ENCODE measurements around the gene DUOXA2. TPM values are rescaled to one million over a fixed set of nuclear protein-coding genes. Genes with fewer than 3 reads are reported as not detected.

Gene DUOXA2
- total and polyA plus RNA-seq, 2 of the 4 experiments (the other 2 are of a cell fraction): not detected

DNA sequence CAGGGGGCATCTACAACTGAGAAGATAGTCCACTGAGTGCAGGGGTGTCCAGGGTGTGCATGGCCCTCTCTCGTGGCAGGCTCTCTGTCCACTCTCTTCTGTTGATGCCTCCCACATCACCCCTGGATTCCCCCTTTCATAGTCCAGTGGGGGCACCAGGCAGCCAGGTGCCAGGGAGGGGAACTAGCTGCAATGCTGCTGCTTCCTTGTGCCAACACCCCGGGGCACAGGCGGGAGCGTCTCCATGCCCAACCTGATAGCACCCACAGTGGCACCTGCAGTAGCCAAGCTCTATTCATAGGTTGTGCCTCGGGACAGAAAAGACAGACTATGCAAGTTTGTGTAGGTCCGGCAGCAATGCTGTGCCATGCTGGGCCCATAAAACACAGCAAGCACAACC, 11.9 kb upstream of the DUOXA2 start:
- H4K91ac ChIP-seq (ENCODE audit: insufficient read depth, low read depth, low read length): no peak overlapping the region
- ChIA-PET CTCF (no interaction called here), POLR2A (ENCODE audit: unreplicated experiment) (no interaction called here)
- no peak overlapping the region for H2AK5ac ChIP-seq (ENCODE audit: low read depth, low read length)
- no peak overlapping the region for H3K4ac ChIP-seq (ENCODE audit: low read depth, low read length)
- intact Hi-C loops (cut with micrococcal nuclease) (no loop called here), dilution Hi-C loops (cut with HindIII; ENCODE audit: low sequenced_read_pairs, unreplicated experiment) (no loop called here), in situ Hi-C loops (cut with MboI; ENCODE audit: low sequenced_read_pairs) (no loop called here)
- H3K4me2 ChIP-seq (ENCODE audit: low read depth, low read length): no peak overlapping the region
- 80% methylated on average over 4 of the region's 6 CpGs; no CpG with 5 or more reads in 1 of the 2 experiments for WGBS, 2 experiments (ENCODE audit: extremely low coverage in 2 of 2, insufficient read length in 1 of 2)
- DNase-seq (no peak), ATAC-seq (ENCODE audit: low read depth) (no peak)
- H4K5ac ChIP-seq (ENCODE audit: low read depth, low read length): no peak overlapping the region
- no peak overlapping the region for H3K4me3 ChIP-seq (ENCODE audit: insufficient read depth, low read depth, low read length)
- no peaks in the 10 kb centered on the region for H3K36me3 ChIP-seq (ENCODE audit: control insufficient read depth, insufficient read depth, low read length)
- no TSS peak for BruUV-seq (replicated peaks)
- H3K79me1 ChIP-seq (ENCODE audit: low read depth in 1 of 2, low read length in 2 of 2): no peaks in the 10 kb centered on the region
- H3K4me1 ChIP-seq (ENCODE audit: control insufficient read depth, insufficient read depth, low read length): no peaks in the 10 kb centered on the region
- no peak overlapping the region for H3K56ac ChIP-seq (ENCODE audit: extremely low read depth, insufficient read depth, low read length)
- no peak overlapping the region for H4K8ac ChIP-seq (ENCODE audit: low read depth in 2 of 2, low read length in 2 of 2)
- H3K27me3 ChIP-seq (ENCODE audit: control insufficient read depth, insufficient read depth, low read length): peaks cover 61% of the 10 kb centered on the region
- TF ChIP-seq RCOR1 (IDR thresholded peaks at IDR 0.05; ENCODE audit: insufficient replicate concordance, low read length) (no peak), NFE2L2 (IDR thresholded peaks at IDR 0.05; ENCODE audit: low read depth, low read length) (no peak), BHLHE40 (IDR thresholded peaks at IDR 0.05; ENCODE audit: low read depth, low read length) (no peak), RAD21 (IDR thresholded peaks at IDR 0.05; ENCODE audit: low read length) (no peak), RFX5 (IDR thresholded peaks at IDR 0.05; ENCODE audit: low read depth, low read length) (no peak), CHD1 (IDR thresholded peaks at IDR 0.05; ENCODE audit: low read depth, low read length) (no peak), SMC3 (IDR thresholded peaks at IDR 0.05; ENCODE audit: low read depth, low read length) (no peak), MAFK (IDR thresholded peaks at IDR 0.05; ENCODE audit: low read depth, low read length) (no peak), POLR2A (IDR thresholded peaks at IDR 0.05; ENCODE audit: low read depth, low read length) (no peak), MAZ (IDR thresholded peaks at IDR 0.05; ENCODE audit: borderline replicate concordance, low read depth, low read length) (no peak)
- TF ChIP-seq, protein P1, sequence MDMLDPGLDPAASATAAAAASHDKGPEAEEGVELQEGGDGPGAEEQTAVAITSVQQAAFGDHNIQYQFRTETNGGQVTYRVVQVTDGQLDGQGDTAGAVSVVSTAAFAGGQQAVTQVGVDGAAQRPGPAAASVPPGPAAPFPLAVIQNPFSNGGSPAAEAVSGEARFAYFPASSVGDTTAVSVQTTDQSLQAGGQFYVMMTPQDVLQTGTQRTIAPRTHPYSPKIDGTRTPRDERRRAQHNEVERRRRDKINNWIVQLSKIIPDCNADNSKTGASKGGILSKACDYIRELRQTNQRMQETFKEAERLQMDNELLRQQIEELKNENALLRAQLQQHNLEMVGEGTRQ (IDR thresholded peaks at IDR 0.05; ENCODE audit: low read depth, low read length): no peak
- TF ChIP-seq, protein P2, sequence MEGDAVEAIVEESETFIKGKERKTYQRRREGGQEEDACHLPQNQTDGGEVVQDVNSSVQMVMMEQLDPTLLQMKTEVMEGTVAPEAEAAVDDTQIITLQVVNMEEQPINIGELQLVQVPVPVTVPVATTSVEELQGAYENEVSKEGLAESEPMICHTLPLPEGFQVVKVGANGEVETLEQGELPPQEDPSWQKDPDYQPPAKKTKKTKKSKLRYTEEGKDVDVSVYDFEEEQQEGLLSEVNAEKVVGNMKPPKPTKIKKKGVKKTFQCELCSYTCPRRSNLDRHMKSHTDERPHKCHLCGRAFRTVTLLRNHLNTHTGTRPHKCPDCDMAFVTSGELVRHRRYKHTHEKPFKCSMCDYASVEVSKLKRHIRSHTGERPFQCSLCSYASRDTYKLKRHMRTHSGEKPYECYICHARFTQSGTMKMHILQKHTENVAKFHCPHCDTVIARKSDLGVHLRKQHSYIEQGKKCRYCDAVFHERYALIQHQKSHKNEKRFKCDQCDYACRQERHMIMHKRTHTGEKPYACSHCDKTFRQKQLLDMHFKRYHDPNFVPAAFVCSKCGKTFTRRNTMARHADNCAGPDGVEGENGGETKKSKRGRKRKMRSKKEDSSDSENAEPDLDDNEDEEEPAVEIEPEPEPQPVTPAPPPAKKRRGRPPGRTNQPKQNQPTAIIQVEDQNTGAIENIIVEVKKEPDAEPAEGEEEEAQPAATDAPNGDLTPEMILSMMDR (conservative IDR thresholded peaks at IDR 0.05; ENCODE audit: low read depth, low read length): no peak
- TF ChIP-seq, protein P3, sequence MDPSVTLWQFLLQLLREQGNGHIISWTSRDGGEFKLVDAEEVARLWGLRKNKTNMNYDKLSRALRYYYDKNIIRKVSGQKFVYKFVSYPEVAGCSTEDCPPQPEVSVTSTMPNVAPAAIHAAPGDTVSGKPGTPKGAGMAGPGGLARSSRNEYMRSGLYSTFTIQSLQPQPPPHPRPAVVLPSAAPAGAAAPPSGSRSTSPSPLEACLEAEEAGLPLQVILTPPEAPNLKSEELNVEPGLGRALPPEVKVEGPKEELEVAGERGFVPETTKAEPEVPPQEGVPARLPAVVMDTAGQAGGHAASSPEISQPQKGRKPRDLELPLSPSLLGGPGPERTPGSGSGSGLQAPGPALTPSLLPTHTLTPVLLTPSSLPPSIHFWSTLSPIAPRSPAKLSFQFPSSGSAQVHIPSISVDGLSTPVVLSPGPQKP (IDR thresholded peaks at IDR 0.05; ENCODE audit: borderline replicate concordance, low read depth, low read length): no peak
- no peak overlapping the region for H2AK9ac ChIP-seq (replicated peaks; ENCODE audit: low read depth, low read length, poor library complexity)
- no peak overlapping the region for H2BK120ac ChIP-seq (ENCODE audit: low read depth, low read length)
- no peak overlapping the region for H3K23ac ChIP-seq (ENCODE audit: low read depth, low read length)
- no peak overlapping the region for H2BK15ac ChIP-seq (ENCODE audit: low read depth, low read length)
- H3K9ac ChIP-seq (ENCODE audit: low read depth, low read length): no peak overlapping the region
- no peak overlapping the region for H3K14ac ChIP-seq (replicated peaks; ENCODE audit: low read depth, low read length)
- no peak overlapping the region for H2AFZ ChIP-seq (replicated peaks; ENCODE audit: low read length, poor library complexity)
- no peak overlapping the region for H2BK20ac ChIP-seq (ENCODE audit: low read depth, low read length)
- H2BK5ac ChIP-seq (ENCODE audit: low read depth, low read length, poor library complexity, severe bottlenecking): no peak overlapping the region
- H3K27ac ChIP-seq (ENCODE audit: insufficient read depth, low read length): no peak overlapping the region
- H4K20me1 ChIP-seq (ENCODE audit: insufficient read depth, low read length): no peaks in the 10 kb centered on the region
- no peaks in the 10 kb centered on the region for H3K9me1 ChIP-seq (ENCODE audit: insufficient read depth, low read length)
- no peak overlapping the region for H3K18ac ChIP-seq (ENCODE audit: low read depth, low read length)
- no peaks in the 10 kb centered on the region for H3K9me3 ChIP-seq (ENCODE audit: control insufficient read depth, insufficient read depth, low read length)
